Endometrial microvascular endothelial cells (primary cell): Measurements from ENCODE around the gene FBXO45. TPM values are rescaled to one million over a fixed set of nuclear protein-coding genes. Genes with fewer than 3 reads are reported as not detected.
"Not testable (repeated sequence)": the region's sequence is repeated elsewhere in the genome, so short reads cannot be mapped to it uniquely, and the experiment has no call there.

Experiments used
- in situ Hi-C: cut with HindIII; loops from 2 replicates; pipeline ENCODE4 v1.10.0; 2017; ENCODE audit warnings: low sequenced_read_pairs, low pct_unique_long_range_greater_than_20kb; ENCODE audit errors: inconsistent ontology term
- total RNA-seq: library from RNA; depleted of rRNA; stranded (reverse); fragments of >200 nt; gene quantifications from one replicate; pipeline ENCODE4 v1.2.3, GENCODE V29; 2015; ENCODE audit errors: inconsistent ontology term

FBXO45 gene
- total RNA-seq: 21.7 TPM

- in situ Hi-C loops: no loop called here
Measured at GRCh38 chr3:196568246-196569002, at the start of gene FBXO45, which contains the start of gene WDR53. Gene FBXO45, plus strand, starts transcription at chr3:196568660. Its CDS starts 325 bp downstream, at chr3:196568985. Gene WDR53, minus strand, starts transcription at chr3:196568554. Its CDS starts 7,079 bp downstream, at chr3:196561475.

- in situ Hi-C loops: no loop called here
Measured at GRCh38 chr3:196518966-196519717, 49.3 kb upstream of the FBXO45 start.

- in situ Hi-C loops: no loop called here
Measured at GRCh38 chr3:196519718-196520082, 48.8 kb upstream of the FBXO45 start.

GRCh38 chr3:196521291-196521690, 47.2 kb upstream of the FBXO45 start:
- in situ Hi-C loops: not testable (repeated sequence)

GRCh38 chr3:196523841-196524240, 44.6 kb upstream of the FBXO45 start:
- in situ Hi-C loops: no loop called here

- in situ Hi-C loops: no loop called here
Measured at GRCh38 chr3:196524527-196524926, 43.9 kb upstream of the FBXO45 start.

GRCh38 chr3:196525141-196525540, 43.3 kb upstream of the FBXO45 start:
- in situ Hi-C loops: no loop called here

- in situ Hi-C loops: no loop called here
Measured at GRCh38 chr3:196528639-196529233, 39.7 kb upstream of the FBXO45 start.

GRCh38 chr3:196531418-196531817, 37.0 kb upstream of the FBXO45 start:
- in situ Hi-C loops: no loop called here

GRCh38 chr3:196533260-196533681, 35.2 kb upstream of the FBXO45 start:
- in situ Hi-C loops: no loop called here

- in situ Hi-C loops: no loop called here
Measured at GRCh38 chr3:196537319-196537984, 31.0 kb upstream of the FBXO45 start.

- in situ Hi-C loops: no loop called here
Measured at GRCh38 chr3:196541684-196542445, 26.6 kb upstream of the FBXO45 start.

GRCh38 chr3:196544491-196544992, 23.9 kb upstream of the FBXO45 start:
- in situ Hi-C loops: no loop called here

- in situ Hi-C loops: no loop called here
Measured at GRCh38 chr3:196546537-196546936, 21.9 kb upstream of the FBXO45 start.

GRCh38 chr3:196547067-196547466, 21.4 kb upstream of the FBXO45 start:
- in situ Hi-C loops: no loop called here

GRCh38 chr3:196549312-196549711, 19.1 kb upstream of the FBXO45 start:
- in situ Hi-C loops: not testable (repeated sequence)

- in situ Hi-C loops: not testable (repeated sequence)
Measured at GRCh38 chr3:196550172-196550571, 18.3 kb upstream of the FBXO45 start.

- in situ Hi-C loops: no loop called here
Measured at GRCh38 chr3:196552253-196552652, 16.2 kb upstream of the FBXO45 start.
